Erythroblast (primary cell): Measurements from ENCODE around the gene LARGE1.

Experiments
- GATA1 ChIP-seq: IDR thresholded peaks from 2 replicates; pipeline ENCODE4 v1.6.1; 2011; ENCODE audit warnings: low read depth, mild to moderate bottlenecking, control low read depth, low read length, moderate library complexity
- POLR2A ChIP-seq: IDR thresholded peaks from 2 replicates; pipeline ENCODE4 v1.6.1; 2011; ENCODE audit warnings: mild to moderate bottlenecking, low read length

DNA sequence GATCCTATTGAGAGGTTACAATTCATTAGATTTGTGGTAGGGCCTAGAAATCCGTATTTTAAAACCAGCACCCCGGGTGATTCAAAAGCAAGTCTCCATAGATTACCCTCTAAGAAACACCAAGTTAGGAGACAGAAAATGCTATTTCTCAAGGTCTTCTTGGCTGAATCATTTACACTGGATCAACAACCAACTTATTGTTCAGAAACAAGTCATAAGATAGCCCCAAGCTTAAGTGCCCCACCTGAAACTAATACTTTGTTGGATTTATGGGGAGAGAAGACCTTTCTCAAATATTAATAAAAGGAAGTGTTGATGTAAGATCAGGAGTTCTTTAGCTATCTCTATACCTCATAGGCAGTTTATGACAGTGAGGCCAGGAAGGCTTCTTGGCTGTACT lies 345.2 kb downstream of the LARGE1 start:
- no peak for TF ChIP-seq POLR2A
- no peak for TF ChIP-seq GATA1
